ENCODE data around the gene UNC5CL.

The UNC5CL gene

DNA sequence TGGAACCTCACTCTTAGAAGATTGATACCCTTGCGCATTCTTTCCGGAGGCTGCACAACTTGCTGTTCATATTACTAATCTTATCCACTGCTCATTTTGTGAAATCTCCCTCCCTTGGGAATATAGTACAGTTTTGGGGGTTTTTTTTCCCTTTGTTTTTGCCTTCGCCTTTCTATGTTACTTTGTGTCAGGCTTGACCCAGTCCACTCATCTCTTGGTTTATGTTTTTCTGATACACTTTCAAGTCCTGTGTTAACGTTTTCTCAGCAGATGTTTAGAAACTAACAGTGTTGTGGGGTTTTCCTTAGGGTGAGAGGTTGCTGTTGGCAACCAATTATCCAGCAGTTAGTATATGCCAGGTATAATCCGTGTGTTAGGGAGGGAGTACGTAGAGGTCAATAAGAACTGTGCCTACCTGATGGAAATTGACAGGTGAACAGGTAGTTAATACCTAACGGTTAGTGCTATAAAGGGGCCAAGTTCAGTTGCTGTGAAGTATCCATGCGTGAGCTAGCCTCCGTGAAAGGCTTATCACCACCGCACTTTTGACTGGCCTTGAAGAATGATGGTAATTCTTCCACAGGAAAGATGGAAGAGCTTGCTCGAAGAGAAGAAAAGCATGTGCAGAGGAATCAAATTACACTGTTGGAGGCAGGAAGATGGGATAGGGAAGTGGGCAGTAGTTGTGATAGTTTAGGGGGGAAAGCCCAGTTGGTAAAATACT lies 35.1 kb upstream of the UNC5CL start:
- DNase-seq (ENCODE audit: low read depth in 1 of 2, low spot score in 1 of 2) = peak in 1 of 2 experiments; percentile 10

DNA sequence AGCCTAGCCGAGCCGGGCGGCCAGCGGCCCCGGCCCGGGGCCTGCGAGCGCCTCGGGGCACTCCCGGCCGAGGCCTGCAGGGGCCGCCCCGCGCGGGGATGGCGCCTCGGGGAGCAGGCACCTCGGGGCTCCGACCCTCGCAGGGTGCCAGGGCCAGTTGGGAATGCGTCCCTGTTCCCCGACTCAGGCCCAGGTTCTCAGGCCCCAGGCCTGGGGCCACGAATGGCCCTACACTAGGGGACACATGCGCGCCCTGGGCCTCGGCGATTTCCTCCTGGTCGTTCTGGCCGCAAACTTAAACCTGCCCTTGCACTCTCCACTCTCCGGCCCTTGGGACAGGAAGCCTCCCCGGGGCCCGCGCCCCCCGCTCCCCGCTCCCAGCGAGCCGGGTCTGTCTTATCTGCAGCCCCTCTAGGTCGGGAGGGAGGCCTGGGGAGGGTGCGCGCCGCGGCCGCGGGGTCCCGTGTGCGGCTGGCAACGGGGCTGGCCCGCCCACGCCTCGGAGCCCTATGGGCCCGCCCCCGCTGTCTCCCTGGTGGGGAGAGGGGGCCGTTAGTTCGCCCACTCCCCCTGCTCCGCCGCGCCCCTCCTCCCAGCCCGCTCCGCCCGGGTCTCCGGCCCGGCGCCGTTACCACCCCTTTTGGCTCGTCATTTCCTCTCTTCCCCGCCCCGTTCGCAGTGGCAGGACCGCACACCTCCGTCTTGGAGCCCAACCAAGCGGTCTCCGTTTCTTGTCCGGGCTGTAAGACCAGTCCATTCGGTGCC lies 34.4 kb upstream of the UNC5CL start:
- in situ Hi-C loops (cut with HindIII; ENCODE audit: low pct_unique_long_range_greater_than_20kb, low sequenced_read_pairs) = no loop called here
- peak; percentile 60 to 93 for DNase-seq (ENCODE audit: low read depth in 1 of 2, low spot score in 1 of 2)
- TF ChIP-seq JUND (IDR thresholded peaks at IDR 0.05; ENCODE audit: low read depth) = no peak

More for the DNA sequence above, 35.1 kb upstream of the UNC5CL start:
- in situ Hi-C loops (cut with HindIII; ENCODE audit: low pct_unique_long_range_greater_than_20kb, low sequenced_read_pairs) = no loop called here
- no peak for TF ChIP-seq JUND (IDR thresholded peaks at IDR 0.05; ENCODE audit: low read depth)

DNA sequence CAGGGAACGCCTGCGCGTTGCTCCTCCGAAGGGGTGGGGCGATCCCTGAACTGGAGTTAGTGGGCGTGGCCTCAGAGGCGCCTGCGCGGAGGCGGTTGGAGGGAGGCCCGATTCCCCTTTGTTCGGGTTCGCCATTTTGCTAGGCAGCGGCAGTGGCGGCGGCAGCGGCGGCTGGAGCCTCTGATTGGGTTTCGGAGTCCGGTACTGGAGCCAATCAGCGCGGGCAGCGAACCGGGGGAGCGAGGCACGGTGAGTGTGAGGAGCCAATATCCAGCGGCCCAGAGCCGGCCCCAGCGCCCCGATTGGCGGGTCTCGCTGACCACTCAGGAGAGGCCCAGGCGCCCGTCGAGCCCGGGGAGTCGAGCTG lies 33.8 kb upstream of the UNC5CL start, which contains the start of gene NFYA:
Gene NFYA (plus strand): TSS at position 139 of the 367 bp plus-strand sequence. CDS start 6,116 bp downstream, outside the sequence.
- in situ Hi-C loops (cut with HindIII; ENCODE audit: low pct_unique_long_range_greater_than_20kb, low sequenced_read_pairs) = no loop called here
- no peak for TF ChIP-seq JUND (IDR thresholded peaks at IDR 0.05; ENCODE audit: low read depth)
- DNase-seq (ENCODE audit: low read depth in 1 of 2, low spot score in 1 of 2) = peak in 1 of 2 experiments; percentile 95

GRCh38 chr6:41071923-41072835 lies 33.2 kb upstream of the UNC5CL start, which contains the start of gene OARD1:
TSS of gene OARD1 (minus strand) at chr6:41072356. CDS start at chr6:41071634, 722 bp downstream.
- DNase-seq (ENCODE audit: low read depth in 1 of 2, low spot score in 1 of 2) = peak; percentile 58 to 99
- TF ChIP-seq JUND (IDR thresholded peaks at IDR 0.05; ENCODE audit: low read depth) = no peak
- in situ Hi-C loops (cut with HindIII; ENCODE audit: low pct_unique_long_range_greater_than_20kb, low sequenced_read_pairs) = no loop called here

DNA sequence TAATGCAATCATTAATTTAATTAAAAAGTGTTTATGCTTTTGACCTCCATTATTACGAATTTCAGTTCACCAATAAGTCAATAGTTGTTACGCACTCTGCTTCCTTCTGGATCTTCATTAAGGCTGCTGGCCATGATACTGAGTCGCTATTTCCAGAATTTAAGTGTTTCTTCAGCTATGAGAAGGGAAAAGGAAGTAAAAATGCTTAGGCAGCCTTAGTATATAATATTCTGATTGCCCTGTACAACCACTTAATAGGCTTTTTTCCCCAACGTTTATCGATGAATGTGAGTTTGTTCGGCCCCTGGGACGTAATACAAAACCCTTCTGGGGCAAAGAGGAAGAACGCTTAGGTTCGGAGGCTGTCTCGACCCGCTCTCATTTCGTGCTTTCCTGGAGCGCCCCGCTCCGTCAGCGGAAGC lies 32.5 kb upstream of the UNC5CL start:
- in situ Hi-C loops (cut with HindIII; ENCODE audit: low pct_unique_long_range_greater_than_20kb, low sequenced_read_pairs) = no loop called here
- no peak for TF ChIP-seq JUND (IDR thresholded peaks at IDR 0.05; ENCODE audit: low read depth)
- no peak for DNase-seq (ENCODE audit: low read depth in 1 of 2, low spot score in 1 of 2)

GRCh38 chr6:41066867-41067304 lies 27.9 kb upstream of the UNC5CL start:
- DNase-seq (ENCODE audit: low read depth in 1 of 2, low spot score in 1 of 2) = peak in 1 of 2 experiments; percentile 78
- TF ChIP-seq JUND (IDR thresholded peaks at IDR 0.05; ENCODE audit: low read depth) = no peak
- in situ Hi-C loops (cut with HindIII; ENCODE audit: low pct_unique_long_range_greater_than_20kb, low sequenced_read_pairs) = no loop called here

DNA sequence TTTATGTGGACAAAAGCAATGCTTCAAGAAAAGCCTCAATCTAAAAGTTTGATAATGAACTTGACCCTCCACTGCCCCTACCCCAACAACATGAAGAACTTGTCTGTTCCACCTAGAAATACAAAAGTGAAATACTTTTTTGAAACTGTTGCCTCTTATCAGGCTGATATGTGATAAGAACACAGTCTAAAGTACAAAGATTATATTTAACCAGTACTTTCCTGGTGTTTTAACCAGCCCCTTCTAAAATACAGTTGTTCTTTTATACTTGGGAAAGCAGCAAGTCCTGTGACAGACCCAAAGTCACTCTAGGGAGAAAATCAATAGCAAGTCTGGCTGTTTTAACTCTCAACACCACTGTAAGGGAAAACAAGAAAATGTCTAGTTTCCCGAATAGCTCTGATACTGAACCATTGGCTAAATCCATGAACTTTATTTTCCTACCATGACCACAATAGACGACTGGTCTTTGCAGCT lies 26.6 kb upstream of the UNC5CL start:
- DNase-seq (ENCODE audit: low read depth in 1 of 2, low spot score in 1 of 2) = no peak
- in situ Hi-C loops (cut with HindIII; ENCODE audit: low pct_unique_long_range_greater_than_20kb, low sequenced_read_pairs) = no loop called here
- TF ChIP-seq JUND (IDR thresholded peaks at IDR 0.05; ENCODE audit: low read depth) = no peak

DNA sequence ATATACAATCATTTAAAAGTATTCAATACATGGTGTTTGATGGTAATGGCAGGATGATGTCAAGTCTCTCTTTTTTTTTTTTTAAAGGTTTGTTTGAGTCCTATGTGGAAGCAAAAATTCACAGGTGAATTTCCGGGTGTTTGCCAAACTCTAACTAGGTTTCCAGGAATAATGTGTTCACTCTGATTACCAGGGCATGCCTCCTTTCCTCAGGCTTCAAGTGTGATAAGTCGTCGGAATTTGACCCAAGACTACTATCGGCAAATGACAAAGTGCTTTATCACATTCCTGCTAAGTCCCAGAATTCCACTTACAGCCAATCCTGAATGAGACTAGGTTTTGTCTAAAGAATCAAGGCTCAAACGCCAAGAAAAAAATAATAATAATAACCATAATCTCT lies 25.8 kb upstream of the UNC5CL start:
- DNase-seq (ENCODE audit: low read depth in 1 of 2, low spot score in 1 of 2) = no peak
- in situ Hi-C loops (cut with HindIII; ENCODE audit: low pct_unique_long_range_greater_than_20kb, low sequenced_read_pairs) = no loop called here
- TF ChIP-seq JUND (IDR thresholded peaks at IDR 0.05; ENCODE audit: low read depth) = no peak

- TF ChIP-seq JUND (IDR thresholded peaks at IDR 0.05; ENCODE audit: low read depth) = no peak
- peak in 1 of 2 experiments; percentile 19 for DNase-seq (ENCODE audit: low read depth in 1 of 2, low spot score in 1 of 2)
- in situ Hi-C loops (cut with HindIII; ENCODE audit: low pct_unique_long_range_greater_than_20kb, low sequenced_read_pairs) = no loop called here
These were observed 24.9 kb upstream of the UNC5CL start for GRCh38 chr6:41063884-41064285.

DNA sequence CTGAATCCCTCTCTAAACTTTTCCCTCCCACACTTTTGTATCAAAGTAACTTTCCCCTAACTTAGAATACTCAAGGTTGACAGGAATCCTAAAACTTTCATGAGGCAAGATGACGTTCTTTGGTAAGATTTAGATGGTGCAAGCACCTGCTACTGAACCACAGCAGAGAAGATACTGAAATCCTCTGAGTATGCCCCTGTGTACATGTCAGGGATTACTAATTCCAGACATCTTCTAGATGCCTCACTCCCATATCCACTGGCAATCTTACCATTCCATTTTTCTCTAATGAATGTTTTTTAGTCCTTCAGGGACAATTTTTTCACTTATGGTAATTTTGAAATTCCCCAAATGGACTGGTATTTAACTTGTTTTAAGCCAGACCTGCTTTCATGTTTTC lies 23.0 kb upstream of the UNC5CL start:
- TF ChIP-seq JUND (IDR thresholded peaks at IDR 0.05; ENCODE audit: low read depth) = no peak
- in situ Hi-C loops (cut with HindIII; ENCODE audit: low pct_unique_long_range_greater_than_20kb, low sequenced_read_pairs) = no loop called here
- DNase-seq (ENCODE audit: low read depth in 1 of 2, low spot score in 1 of 2) = no peak

- in situ Hi-C loops (cut with HindIII; ENCODE audit: low pct_unique_long_range_greater_than_20kb, low sequenced_read_pairs) = no loop called here
- TF ChIP-seq JUND (IDR thresholded peaks at IDR 0.05; ENCODE audit: low read depth) = no peak
- no peak for DNase-seq (ENCODE audit: low read depth in 1 of 2, low spot score in 1 of 2)
These were observed 22.2 kb upstream of the UNC5CL start for GRCh38 chr6:41061196-41061726.

GRCh38 chr6:41059556-41059955 lies 20.5 kb upstream of the UNC5CL start:
- no peak for DNase-seq (ENCODE audit: low read depth in 1 of 2, low spot score in 1 of 2)
- no peak for TF ChIP-seq JUND (IDR thresholded peaks at IDR 0.05; ENCODE audit: low read depth)
- in situ Hi-C loops (cut with HindIII; ENCODE audit: low pct_unique_long_range_greater_than_20kb, low sequenced_read_pairs) = no loop called here
